A673 (cell line): Measurements from ENCODE around the gene PRIMA1. TPM values are rescaled to one million over a fixed set of nuclear protein-coding genes. Genes with fewer than 3 reads are reported as not detected.
A peak's percentile ranks its signal among the peaks of the same experiment; 100 is the strongest.

Source experiments
- BruUV-seq: library from RNA; stranded (reverse); fragments of 400-500 nt; replicated peaks from 2 replicates; lab custom pipeline; 2021; lab: Mats Ljungman, UMichigan
- CTCF ChIA-PET: fragments of 300-600 bp; sonication (Branson Sonifier 250); formaldehyde crosslinking; loops from one replicate; lab custom pipeline; 2022; ENCODE audit warnings: antibody characterized with exemption; lab: Charles Lee
- POLR2A ChIA-PET: fragments of 300-600 bp; sonication (Branson Sonifier 250); formaldehyde crosslinking; loops from one replicate; lab custom pipeline; 2022; ENCODE audit warnings: antibody characterized with exemption; ENCODE audit not compliant: low non-redundant PET; lab: Charles Lee
- DNase-seq: peaks from one replicate; pipeline ENCODE4 v3.0.0-alpha.2; 2015; ENCODE audit warnings: low spot score
- H3K27ac ChIP-seq: fragments of 200-600 bp; sonication (generic); 2 replicates; pipeline ENCODE4 v1.5.1; 2016; ENCODE audit warnings: mixed run types, low read depth, mild to moderate bottlenecking, mixed read lengths, antibody characterized with exemption, low read length; ENCODE audit not compliant: poor library complexity, severe bottlenecking
- H3K27me3 ChIP-seq: fragments of 200-600 bp; sonication (generic); replicated peaks from 2 replicates; pipeline ENCODE4 v1.6.1; 2017; ENCODE audit warnings: mixed run types, low read depth, mild to moderate bottlenecking, mixed read lengths, antibody characterized with exemption, low read length; ENCODE audit not compliant: insufficient read depth, poor library complexity
- H3K36me3 ChIP-seq: fragments of 200-600 bp; sonication (generic); 2 replicates; pipeline ENCODE4 v1.6.1; 2016; ENCODE audit warnings: mixed run types, mild to moderate bottlenecking, mixed read lengths, antibody characterized with exemption, low read length; ENCODE audit not compliant: insufficient read depth, poor library complexity, severe bottlenecking
- H3K4me1 ChIP-seq: fragments of 200-600 bp; sonication (generic); 2 replicates; pipeline ENCODE4 v1.6.1; 2017; ENCODE audit warnings: mixed run types, mild to moderate bottlenecking, mixed read lengths, antibody characterized with exemption, low read length; ENCODE audit not compliant: insufficient read depth, poor library complexity, severe bottlenecking
- H3K4me3 ChIP-seq: fragments of 200-600 bp; sonication (generic); 2 replicates; pipeline ENCODE4 v1.5.1; 2016; ENCODE audit warnings: low read depth, mixed run types, mild to moderate bottlenecking, mixed read lengths, low read length; ENCODE audit not compliant: poor library complexity, severe bottlenecking
- H3K9me3 ChIP-seq: fragments of 200-600 bp; sonication (generic); 2 replicates; pipeline ENCODE4 v1.6.1; 2016; ENCODE audit warnings: mixed run types, low read depth, mild to moderate bottlenecking, mixed read lengths, antibody characterized with exemption, low read length; ENCODE audit not compliant: poor library complexity, severe bottlenecking
- EZH2 ChIP-seq: fragments of 200-600 bp; sonication (generic); IDR thresholded peaks from 2 replicates; pipeline ENCODE4 v1.6.1; 2017; ENCODE audit warnings: borderline replicate concordance, low read depth, mild to moderate bottlenecking, mixed read lengths, antibody characterized with exemption, low read length; ENCODE audit not compliant: poor library complexity, severe bottlenecking
- intact Hi-C: fragments of 100-400 bp; cut with micrococcal nuclease; formaldehyde crosslinking; loops from one replicate; pipeline ENCODE4 v1.10.0; 2022; ENCODE audit not compliant: unreplicated experiment
- total RNA-seq: library from RNA; stranded (reverse); gene quantifications from 2 replicates; pipeline ENCODE4 v1.2.3, GENCODE V29; 2021
- TF ChIP-seq, protein P1 (sequence below): fragments of 300-800, 200-600 bp; sonication (generic); conservative IDR thresholded peaks from 2 replicates; pipeline ENCODE4 v1.5.1; 2017; ENCODE audit warnings: low read depth, mild to moderate bottlenecking, antibody characterized with exemption, low read length, moderate library complexity, mixed read lengths

Gene PRIMA1
- total RNA-seq, 1 experiment from 2014 or later = 0.09 TPM

DNA sequence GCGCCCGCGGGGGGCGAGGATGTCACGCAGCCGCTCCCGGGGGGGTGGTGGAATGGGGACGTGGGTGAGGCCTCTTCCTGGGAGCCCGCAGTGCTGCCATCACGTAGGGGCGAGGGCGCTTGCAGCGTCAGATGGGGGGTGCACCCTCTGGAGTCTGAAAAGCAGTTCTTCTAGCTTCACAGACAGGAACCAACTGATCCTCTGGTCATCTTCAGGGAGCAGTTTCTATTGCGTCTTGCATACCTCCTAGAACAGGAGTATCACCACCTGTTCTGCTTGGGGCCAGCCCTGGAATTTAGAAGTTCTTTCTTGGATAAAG, 36.9 kb upstream of the PRIMA1 start:
- H3K36me3 ChIP-seq = no peaks in the 10 kb centered on the region
- TF ChIP-seq, protein P1, sequence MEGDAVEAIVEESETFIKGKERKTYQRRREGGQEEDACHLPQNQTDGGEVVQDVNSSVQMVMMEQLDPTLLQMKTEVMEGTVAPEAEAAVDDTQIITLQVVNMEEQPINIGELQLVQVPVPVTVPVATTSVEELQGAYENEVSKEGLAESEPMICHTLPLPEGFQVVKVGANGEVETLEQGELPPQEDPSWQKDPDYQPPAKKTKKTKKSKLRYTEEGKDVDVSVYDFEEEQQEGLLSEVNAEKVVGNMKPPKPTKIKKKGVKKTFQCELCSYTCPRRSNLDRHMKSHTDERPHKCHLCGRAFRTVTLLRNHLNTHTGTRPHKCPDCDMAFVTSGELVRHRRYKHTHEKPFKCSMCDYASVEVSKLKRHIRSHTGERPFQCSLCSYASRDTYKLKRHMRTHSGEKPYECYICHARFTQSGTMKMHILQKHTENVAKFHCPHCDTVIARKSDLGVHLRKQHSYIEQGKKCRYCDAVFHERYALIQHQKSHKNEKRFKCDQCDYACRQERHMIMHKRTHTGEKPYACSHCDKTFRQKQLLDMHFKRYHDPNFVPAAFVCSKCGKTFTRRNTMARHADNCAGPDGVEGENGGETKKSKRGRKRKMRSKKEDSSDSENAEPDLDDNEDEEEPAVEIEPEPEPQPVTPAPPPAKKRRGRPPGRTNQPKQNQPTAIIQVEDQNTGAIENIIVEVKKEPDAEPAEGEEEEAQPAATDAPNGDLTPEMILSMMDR = 0 out of 2 replicates have a peak, but pooled peaks have one; percentile 8
- no peak for TF ChIP-seq EZH2
- ChIA-PET CTCF (no interaction called here), POLR2A (no interaction called here)
- BruUV-seq = no TSS peak
- no peak overlapping the region for H3K27ac ChIP-seq
- DNase-seq = no peak
- H3K9me3 ChIP-seq = no peaks in the 10 kb centered on the region
- no peaks in the 10 kb centered on the region for H3K4me1 ChIP-seq
- H3K27me3 ChIP-seq = no peaks in the 10 kb centered on the region
- no peak overlapping the region for H3K4me3 ChIP-seq
- intact Hi-C loops = no loop called here

DNA sequence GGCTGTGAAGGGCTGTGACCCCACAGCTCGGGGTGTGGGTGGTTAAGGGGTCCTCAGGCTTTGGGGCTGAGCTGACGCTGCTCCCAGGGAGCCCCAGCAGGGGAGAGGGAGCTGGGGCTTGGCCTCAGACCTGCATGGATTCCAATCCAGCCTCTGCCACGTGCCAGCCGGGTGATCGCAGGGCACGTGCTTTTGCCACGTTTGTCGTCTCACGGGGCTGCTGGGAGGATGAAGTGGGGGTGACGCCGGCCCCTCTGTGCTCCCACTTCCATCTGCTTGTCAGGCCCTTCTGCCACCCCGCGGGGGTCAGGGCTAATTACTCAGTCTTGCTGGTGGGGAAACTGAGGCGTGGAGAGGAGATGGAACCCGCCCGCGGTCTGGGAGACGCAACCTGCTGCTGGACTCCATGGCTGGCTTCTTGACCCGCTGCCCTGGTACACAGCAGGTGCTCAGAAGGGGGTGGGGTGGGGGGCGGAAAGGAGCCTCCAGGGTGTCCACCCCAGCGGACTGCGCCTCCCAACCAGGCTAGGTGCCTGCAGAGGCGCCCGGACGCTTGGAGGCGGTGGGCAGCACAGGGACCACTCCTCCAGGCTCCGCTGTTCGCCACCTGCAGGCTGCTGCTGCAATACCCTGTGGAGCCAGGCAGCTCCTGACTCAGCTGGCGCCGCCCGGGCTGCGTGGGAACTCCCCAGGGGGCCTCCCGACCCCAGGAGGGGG, 36.4 kb upstream of the PRIMA1 start:
- DNase-seq = peak; percentile 12
- BruUV-seq = no TSS peak
- CTCF ChIA-PET = interaction anchor here (0.5 to 0.9 kb wide), 2 partner anchors 8 to 168 kb away, joined by 3 read pairs; no protein-coding TSS in a partner anchor

DNA sequence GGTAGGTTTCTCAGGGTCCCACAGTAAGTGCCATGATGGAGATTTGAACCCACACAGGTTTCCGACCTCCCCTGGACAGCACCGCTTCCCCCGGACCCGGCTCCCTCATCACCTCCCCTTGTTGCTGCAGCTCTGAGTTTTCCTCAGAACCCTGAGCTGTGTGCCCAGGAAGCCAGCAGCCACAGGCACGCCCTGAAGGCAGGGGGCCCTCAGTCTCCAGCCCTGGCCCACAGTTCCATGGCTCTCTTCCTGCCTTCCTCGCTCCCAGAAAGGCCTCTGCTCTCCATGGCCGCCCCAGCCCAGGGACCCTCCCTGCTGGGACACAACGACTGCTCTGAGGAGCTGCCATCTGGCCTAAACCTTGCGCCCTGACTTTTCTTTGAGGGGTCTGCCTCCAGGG, 35.8 kb upstream of the PRIMA1 start:
- POLR2A ChIA-PET = no interaction called here
- Histone ChIP-seq H3K4me1 (no peaks in the 10 kb centered on the region), H3K4me3 (no peak overlapping the region), H3K27ac (no peak overlapping the region), H3K36me3 (no peaks in the 10 kb centered on the region), H3K9me3 (no peaks in the 10 kb centered on the region), H3K27me3 (no peaks in the 10 kb centered on the region)
- BruUV-seq = no TSS peak
- no peak for DNase-seq
- CTCF ChIA-PET = interaction anchor here (0.9 kb wide), 1 partner anchor 9 kb away, joined by 3 read pairs; no protein-coding TSS in a partner anchor
- TF ChIP-seq EZH2 = no peak
- TF ChIP-seq, protein P1 = no peak
- intact Hi-C loops = no loop called here

More for the DNA sequence above, 36.4 kb upstream of the PRIMA1 start:
- Histone ChIP-seq H3K27ac (no peak overlapping the region), H3K4me3 (no peak overlapping the region), H3K4me1 (no peaks in the 10 kb centered on the region), H3K27me3 (no peaks in the 10 kb centered on the region), H3K36me3 (no peaks in the 10 kb centered on the region), H3K9me3 (no peaks in the 10 kb centered on the region)
- intact Hi-C loops = no loop called here
- POLR2A ChIA-PET = no interaction called here
- TF ChIP-seq, protein P1 = peak; percentile 48
- TF ChIP-seq EZH2 = no peak
